Natural killer cell (primary cell): Measurements from ENCODE around the gene IL36B. TPM values are rescaled to one million over a fixed set of nuclear protein-coding genes. Genes with fewer than 3 reads are reported as not detected.

Experiments
- ATAC-seq, 3 donors: fragments of 150-1000 bp in 2 of 3; fragments of 200-7000 bp in 1 of 3; cut with Tn5 transposase; 1 replicate in 1 of 3; 2 replicates in 2 of 3; pipeline ENCODE4 v1.10.0; 2021; ENCODE audit warnings: mild to moderate bottlenecking in 2 of 3, moderate library complexity in 2 of 3
- DNase-seq, 2 donors: peaks; one replicate each; pipeline versions ENCODE4 v3.0.0 to v3.0.0-alpha.2; 2013 to 2021; ENCODE audit warnings: mixed read lengths in 1 of 2
- H3K27ac ChIP-seq: one replicate; pipeline ENCODE4 v1.5.1; 2013; ENCODE audit warnings: mild to moderate bottlenecking, low read length
- H3K27me3 ChIP-seq: one replicate; pipeline ENCODE4 v1.6.1; 2013; ENCODE audit warnings: low read length; ENCODE audit not compliant: control insufficient read depth, insufficient read depth
- H3K36me3 ChIP-seq: one replicate; pipeline ENCODE4 v1.6.1; 2013; ENCODE audit warnings: low read length; ENCODE audit not compliant: control insufficient read depth, insufficient read depth
- H3K4me1 ChIP-seq: one replicate; pipeline ENCODE4 v1.6.1; 2013; ENCODE audit warnings: low read length; ENCODE audit not compliant: control insufficient read depth, insufficient read depth
- H3K4me3 ChIP-seq: one replicate; pipeline ENCODE4 v1.5.1; 2013; ENCODE audit warnings: low read length
- H3K9me3 ChIP-seq: one replicate; pipeline ENCODE4 v1.6.1; 2013; ENCODE audit warnings: low read length; ENCODE audit not compliant: control insufficient read depth, insufficient read depth
- H3K27ac Mint-ChIP-seq, 2 donors: one replicate each; pipeline ENCODE4 v1.8.0; 2022; ENCODE audit warnings: mild to moderate bottlenecking in 2 of 2, mixed read lengths in 2 of 2, moderate library complexity in 1 of 2
- H3K27me3 Mint-ChIP-seq, 2 donors: one replicate each; pipeline ENCODE4 v1.8.0; 2022; ENCODE audit warnings: low read depth in 2 of 2, mixed read lengths in 2 of 2
- H3K36me3 Mint-ChIP-seq: one replicate; pipeline ENCODE4 v1.8.0; 2022; ENCODE audit warnings: mixed read lengths
- H3K4me1 Mint-ChIP-seq, 2 donors: one replicate each; pipeline ENCODE4 v1.8.0; 2022; ENCODE audit warnings: mixed read lengths in 2 of 2
- H3K4me3 Mint-ChIP-seq: one replicate; pipeline ENCODE4 v1.8.0; 2022; ENCODE audit warnings: mild to moderate bottlenecking, moderate library complexity, mixed read lengths
- H3K9me3 Mint-ChIP-seq, 2 donors: one replicate each; pipeline ENCODE4 v1.8.0; 2022; ENCODE audit warnings: mixed read lengths in 2 of 2
- WGBS: methylation state at CpG from one replicate; pipeline ENCODE4 v1.1.7; 2013; ENCODE audit warnings: missing lambda C conversion rate; ENCODE audit not compliant: insufficient coverage; 5-methylcytosine and 5-hydroxymethylcytosine counted together
- intact Hi-C: fragments of 100-400 bp; cut with micrococcal nuclease; formaldehyde crosslinking; loops from one replicate; pipeline ENCODE4 v1.14.2; 2022
- total RNA-seq, 4 donors: library from RNA; stranded (reverse); fragments of 120-200 nt in 1 of 4; gene quantifications; one replicate each; pipeline versions ENCODE4 v1.2.3 to v1.2.4, GENCODE V29; 2013 to 2022
- TF ChIP-seq, protein P1 (sequence below): fragments of 200-600 bp; IDR thresholded peaks from one replicate; pipeline ENCODE4 v1.8.0; 2022; ENCODE audit warnings: antibody characterized with exemption

Gene IL36B
- total RNA-seq, 3 donors from 2014 or later (not counting 1 experiment from before 2014, with no cell fraction given): not detected

DNA sequence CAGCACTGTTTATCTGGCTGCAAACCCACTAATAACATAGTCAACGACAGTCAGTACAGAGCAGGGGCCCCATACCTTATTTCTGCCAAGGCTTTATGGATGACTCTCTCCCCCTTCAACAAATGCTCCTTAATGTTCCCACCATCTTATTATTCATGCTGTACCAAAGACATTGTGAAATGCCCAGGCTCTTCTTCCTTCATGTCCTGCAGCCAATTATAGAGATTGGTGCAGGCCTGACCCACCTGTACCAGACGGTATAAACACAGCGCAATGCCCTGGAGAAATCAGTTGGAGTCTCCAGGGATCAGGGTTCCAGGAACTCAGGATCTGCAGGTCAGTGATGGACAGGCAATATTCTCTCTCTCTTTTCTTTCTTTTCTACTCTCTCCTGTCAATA, 15.0 kb upstream of the IL36B start, which contains the start of gene IL1F10:
TSS of gene IL1F10 (plus strand) at position 290 of the 400 bp plus-strand sequence. CDS start 4,769 bp downstream, outside the sequence.
- Histone ChIP-seq H3K4me1 (no peaks in the 10 kb centered on the region), H3K36me3 (no peaks in the 10 kb centered on the region), H3K9me3 (no peaks in the 10 kb centered on the region), H3K27ac (no peak within 1 kb of the TSS), H3K4me3 (no peak within 1 kb of the TSS), H3K27me3 (no peaks in the 10 kb centered on the region)
- no peaks in the 10 kb centered on the region for H3K4me1 Mint-ChIP-seq
- intact Hi-C loops: no loop called here
- ATAC-seq: no peak
- H3K4me3 Mint-ChIP-seq: no peak within 1 kb of the TSS
- peaks cover 11 to 18% of the 10 kb centered on the region in 2 donors for H3K27me3 Mint-ChIP-seq
- no peak for DNase-seq
- H3K36me3 Mint-ChIP-seq: no peaks in the 10 kb centered on the region
- WGBS: 91% methylated on average over 3 of the region's 3 CpGs
- TF ChIP-seq, protein P1, sequence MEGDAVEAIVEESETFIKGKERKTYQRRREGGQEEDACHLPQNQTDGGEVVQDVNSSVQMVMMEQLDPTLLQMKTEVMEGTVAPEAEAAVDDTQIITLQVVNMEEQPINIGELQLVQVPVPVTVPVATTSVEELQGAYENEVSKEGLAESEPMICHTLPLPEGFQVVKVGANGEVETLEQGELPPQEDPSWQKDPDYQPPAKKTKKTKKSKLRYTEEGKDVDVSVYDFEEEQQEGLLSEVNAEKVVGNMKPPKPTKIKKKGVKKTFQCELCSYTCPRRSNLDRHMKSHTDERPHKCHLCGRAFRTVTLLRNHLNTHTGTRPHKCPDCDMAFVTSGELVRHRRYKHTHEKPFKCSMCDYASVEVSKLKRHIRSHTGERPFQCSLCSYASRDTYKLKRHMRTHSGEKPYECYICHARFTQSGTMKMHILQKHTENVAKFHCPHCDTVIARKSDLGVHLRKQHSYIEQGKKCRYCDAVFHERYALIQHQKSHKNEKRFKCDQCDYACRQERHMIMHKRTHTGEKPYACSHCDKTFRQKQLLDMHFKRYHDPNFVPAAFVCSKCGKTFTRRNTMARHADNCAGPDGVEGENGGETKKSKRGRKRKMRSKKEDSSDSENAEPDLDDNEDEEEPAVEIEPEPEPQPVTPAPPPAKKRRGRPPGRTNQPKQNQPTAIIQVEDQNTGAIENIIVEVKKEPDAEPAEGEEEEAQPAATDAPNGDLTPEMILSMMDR: no peak
- no peaks in the 10 kb centered on the region for H3K9me3 Mint-ChIP-seq
- no peak within 1 kb of the TSS for H3K27ac Mint-ChIP-seq

DNA sequence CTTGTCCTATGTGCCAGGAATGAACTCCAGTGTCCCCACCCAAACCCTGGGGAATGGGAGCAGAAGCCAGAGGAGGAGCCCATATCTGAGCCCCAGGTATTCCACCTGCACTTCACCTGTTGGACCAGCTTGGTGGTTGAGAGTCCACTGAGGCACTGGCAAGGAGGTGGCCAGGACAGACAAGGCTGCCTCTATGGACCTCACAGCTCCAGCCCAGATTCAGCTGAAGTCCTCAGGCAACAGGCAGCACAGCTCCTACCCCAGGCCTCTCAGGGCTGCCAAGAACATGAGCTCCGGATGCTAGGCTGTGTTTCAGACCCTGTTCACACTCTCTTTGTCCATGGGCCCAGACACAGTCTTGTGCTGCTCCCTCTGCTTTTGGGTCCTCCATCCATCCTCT, 12.2 kb upstream of the IL36B start:
- Histone ChIP-seq H3K27ac (no peak overlapping the region), H3K4me1 (no peaks in the 10 kb centered on the region), H3K27me3 (no peaks in the 10 kb centered on the region), H3K9me3 (no peaks in the 10 kb centered on the region), H3K4me3 (no peak overlapping the region), H3K36me3 (no peaks in the 10 kb centered on the region)
- Mint-ChIP-seq H3K4me3 (no peak overlapping the region), H3K9me3 (no peaks in the 10 kb centered on the region), H3K27me3 (peaks cover 11 to 18% of the 10 kb centered on the region in 2 donors), H3K27ac (no peak overlapping the region), H3K4me1 (no peaks in the 10 kb centered on the region), H3K36me3 (no peaks in the 10 kb centered on the region)
- ATAC-seq: no peak
- intact Hi-C loops: no loop called here
- DNase-seq: no peak
- 83% methylated on average over 1 of the region's 1 CpG for WGBS
- TF ChIP-seq, protein P1: no peak

DNA sequence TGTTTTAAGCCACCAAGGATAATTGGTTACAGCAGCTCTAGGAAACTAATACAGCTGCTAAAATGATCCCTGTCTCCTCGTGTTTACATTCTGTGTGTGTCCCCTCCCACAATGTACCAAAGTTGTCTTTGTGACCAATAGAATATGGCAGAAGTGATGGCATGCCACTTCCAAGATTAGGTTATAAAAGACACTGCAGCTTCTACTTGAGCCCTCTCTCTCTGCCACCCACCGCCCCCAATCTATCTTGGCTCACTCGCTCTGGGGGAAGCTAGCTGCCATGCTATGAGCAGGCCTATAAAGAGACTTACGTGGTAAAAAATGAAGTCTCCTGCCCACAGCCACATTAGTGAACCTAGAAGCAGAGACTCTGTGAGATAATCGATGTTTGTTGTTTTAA, 11.6 kb upstream of the IL36B start:
- no peaks in the 10 kb centered on the region for H3K36me3 Mint-ChIP-seq
- no peak overlapping the region for H3K4me3 Mint-ChIP-seq
- no peaks in the 10 kb centered on the region for H3K9me3 Mint-ChIP-seq
- intact Hi-C loops: no loop called here
- H3K27me3 Mint-ChIP-seq: peaks cover 10 to 18% of the 10 kb centered on the region in 2 donors
- Histone ChIP-seq H3K27ac (no peak overlapping the region), H3K4me1 (no peaks in the 10 kb centered on the region), H3K4me3 (no peak overlapping the region), H3K27me3 (no peaks in the 10 kb centered on the region), H3K36me3 (no peaks in the 10 kb centered on the region), H3K9me3 (no peaks in the 10 kb centered on the region)
- DNase-seq: no peak
- 81% methylated on average over 4 of the region's 5 CpGs for WGBS
- TF ChIP-seq, protein P1: no peak
- H3K27ac Mint-ChIP-seq: no peak overlapping the region
- ATAC-seq: no peak
- H3K4me1 Mint-ChIP-seq: no peaks in the 10 kb centered on the region
